SHP77 treated with DMSO at 0.1 percent for 48 hours (cell line): Measurements from ENCODE around the gene CCNC.

Source experiments
- DNase-seq: peaks from one replicate; lab custom pipeline; 2025; lab: John Stamatoyannopoulos, UW

The CCNC gene

DNA sequence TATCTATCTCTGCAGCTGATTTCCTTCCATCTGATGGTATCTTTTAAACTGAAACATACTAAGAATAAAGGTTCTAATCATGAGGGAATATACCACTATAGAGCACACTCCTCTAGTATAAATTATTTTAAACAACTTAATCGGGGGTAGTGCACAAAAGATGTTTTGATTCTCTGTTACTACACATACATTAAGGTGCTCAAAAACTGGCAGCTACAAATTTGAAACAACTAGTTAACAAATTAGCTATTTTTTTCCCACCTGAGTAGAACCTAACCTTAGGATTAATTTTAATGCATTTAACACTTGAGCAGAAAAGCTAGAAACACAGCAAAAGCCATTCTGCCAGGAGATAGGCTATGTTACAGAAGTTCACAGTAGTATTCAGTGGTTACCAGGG is 23.0 kb downstream of the CCNC start:
- DNase-seq = no peak

DNA sequence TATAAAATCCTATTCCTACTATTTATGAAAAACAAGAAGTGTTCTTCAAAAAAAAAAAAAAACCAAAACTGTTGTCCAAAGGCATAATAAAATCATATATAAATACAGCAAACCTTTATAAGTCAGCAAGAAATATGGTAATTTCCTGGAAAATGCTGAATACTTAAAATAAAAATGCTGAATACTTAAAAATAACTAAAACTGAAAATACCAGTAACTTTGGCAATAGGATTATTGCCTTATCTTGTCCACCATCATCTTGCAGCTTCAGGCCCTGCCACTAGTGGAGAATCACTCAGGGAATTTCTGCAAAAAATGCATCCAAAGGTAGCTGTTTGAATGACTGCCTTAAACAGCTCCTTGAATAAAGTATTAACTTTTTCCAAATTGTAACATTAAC is 24.5 kb downstream of the CCNC start:
- DNase-seq = no peak

DNA sequence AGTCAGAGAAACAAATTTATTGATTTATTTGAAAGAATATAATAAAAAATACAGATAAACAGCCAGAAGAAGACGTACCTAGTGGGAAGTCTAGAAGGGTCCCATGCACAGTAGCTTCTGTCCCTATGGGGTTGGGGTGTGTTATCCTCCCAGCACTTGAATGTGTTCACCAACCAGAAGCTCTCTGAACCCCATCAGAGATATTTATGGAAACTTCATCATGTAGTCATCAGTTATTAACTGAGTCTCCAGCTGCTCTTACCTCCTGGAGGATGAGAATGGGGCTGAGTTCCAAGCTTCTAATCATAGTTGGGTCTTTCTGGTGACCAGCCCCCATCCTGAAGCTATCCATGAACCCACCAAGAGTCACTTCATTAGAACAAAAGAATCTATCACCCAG is 37.8 kb downstream of the CCNC start:
- DNase-seq = no peak

DNA sequence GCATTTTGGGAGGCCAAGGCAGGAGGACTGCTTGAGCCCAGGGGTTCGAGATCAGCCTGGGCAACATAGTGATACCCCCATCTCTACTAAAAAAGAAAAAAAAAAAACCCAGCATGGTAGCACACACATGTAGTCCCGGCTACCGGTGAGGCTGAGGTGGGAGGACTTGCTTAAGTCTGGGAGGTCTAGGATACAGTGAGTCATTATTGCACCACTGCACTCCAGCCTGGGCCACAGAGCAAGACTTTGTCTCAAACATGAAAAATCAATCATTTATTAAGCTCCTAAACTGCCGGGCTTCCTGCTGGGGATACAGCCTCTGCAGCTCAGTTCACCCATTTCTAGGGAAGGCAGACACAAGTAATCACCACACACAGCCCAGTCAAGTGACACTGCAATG is 45.9 kb downstream of the CCNC start:
- no peak for DNase-seq

DNA sequence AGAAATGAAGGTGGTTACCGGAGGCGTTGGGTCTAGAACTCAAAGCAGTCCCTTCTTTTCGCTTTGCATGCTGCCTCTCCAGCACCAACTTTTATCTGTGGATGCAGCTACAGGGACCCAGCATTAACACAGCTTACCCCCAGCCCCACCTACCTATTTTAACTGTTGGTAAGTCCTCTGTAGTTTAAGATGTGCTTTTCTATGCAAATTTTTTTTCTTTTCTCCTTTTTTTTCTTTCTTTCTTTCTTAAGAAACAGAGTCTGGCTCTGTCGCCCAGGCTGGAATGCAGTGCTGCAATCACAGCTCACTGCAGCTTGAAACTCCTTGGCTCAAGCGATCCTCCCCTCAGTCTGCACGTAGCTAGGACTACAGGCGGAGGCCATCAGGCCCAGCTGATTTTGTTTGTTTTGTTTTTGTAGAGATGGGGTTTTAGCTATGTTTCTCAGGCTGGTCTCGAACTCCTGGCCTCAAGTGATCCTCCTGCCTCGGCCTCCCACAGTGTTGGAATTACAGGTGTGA is 46.8 kb downstream of the CCNC start:
- DNase-seq = no peak

DNA sequence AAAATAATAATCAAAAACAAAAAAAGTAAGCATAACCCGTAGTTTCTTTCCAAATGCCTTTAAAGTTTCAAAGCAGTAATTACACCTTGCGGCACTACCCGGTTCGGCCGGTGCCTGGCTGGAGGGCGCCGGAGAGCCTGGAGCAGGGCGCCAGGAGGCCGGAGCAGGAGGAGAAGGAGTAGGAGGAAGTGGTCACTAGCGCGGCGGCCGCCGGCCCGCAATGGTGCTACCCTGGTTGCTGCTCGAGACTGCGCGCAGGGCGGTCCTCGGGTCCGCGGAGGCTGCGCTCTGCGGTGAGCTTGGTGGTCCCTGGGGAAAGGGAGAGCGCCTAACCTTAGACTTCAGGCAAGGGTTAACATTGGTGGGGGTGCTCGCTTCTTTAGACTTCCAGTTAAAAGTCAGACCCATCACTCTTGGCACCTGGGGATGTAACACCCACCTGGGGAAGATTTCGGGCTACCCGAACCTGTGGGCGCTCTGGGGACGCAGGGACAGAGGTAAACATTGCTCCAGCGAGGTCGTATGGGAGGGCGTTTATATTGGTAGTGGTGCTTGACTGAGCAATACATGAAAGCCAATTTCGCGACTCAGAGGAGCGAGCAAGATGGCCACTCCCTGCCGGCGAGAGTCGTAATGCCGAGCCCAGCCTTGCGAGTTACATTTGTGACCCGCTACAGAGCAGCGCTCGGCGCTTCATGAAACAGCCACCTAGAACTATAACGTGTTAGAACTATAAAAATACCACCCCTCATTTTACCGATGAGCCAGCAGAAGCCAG is 47.4 kb downstream of the CCNC start:
- DNase-seq = peak; percentile 44

DNA sequence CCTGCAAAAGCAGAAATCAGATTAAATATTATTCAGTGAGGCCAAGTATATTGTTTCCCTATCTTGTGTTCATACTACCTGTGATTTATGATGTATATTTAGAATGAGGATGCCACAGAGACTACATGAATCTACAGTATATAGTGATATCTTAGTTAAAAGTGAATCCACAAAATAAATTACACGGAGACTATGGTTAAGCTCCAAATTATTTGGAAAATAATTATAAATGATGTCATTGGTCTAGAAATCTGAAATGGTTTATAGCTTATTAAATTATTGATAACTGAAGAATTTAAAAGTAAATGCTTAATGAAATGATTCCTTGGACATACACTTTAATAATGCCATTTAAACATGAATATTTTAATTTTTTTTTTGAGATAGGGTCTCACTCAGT is 49.0 kb downstream of the CCNC start:
- no peak for DNase-seq

DNA sequence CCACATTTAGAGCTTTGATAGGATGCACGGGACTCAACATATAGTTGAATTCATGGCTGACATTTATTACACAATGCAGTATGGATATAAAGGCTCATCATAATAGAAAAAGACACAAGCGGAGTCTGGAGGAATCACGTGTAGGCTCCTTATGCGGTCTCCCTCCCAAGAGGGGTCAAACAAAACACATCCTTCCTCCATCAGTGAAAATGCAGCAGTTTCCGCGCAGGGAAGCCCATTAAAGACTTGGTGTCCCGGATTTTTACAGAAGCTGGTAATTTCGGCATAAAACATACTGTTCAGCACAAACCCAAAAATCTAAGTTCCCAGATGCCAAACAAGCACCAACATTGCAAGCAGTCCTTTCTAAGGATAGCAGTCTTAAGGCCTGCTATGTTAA is 54.4 kb downstream of the CCNC start:
- DNase-seq = no peak

DNA sequence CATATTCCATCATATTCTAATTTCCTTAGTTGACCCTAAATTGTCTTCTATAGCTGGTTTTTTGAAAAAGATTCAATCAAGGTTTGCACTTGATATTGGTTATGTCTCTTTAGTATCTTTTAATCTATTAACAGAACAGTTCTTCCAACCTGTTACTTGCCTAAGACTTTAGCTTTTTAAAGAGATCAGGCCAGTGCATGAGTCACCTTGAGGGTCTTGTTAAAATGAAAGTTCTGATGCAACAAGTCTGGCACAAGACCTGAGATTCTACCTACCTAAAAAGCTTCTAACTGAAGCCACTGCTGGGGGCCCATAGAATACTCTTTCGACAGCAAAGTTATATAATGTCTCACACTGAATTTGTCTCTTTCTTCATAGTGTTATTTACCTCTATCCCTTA is 56.4 kb downstream of the CCNC start:
- DNase-seq = no peak

DNA sequence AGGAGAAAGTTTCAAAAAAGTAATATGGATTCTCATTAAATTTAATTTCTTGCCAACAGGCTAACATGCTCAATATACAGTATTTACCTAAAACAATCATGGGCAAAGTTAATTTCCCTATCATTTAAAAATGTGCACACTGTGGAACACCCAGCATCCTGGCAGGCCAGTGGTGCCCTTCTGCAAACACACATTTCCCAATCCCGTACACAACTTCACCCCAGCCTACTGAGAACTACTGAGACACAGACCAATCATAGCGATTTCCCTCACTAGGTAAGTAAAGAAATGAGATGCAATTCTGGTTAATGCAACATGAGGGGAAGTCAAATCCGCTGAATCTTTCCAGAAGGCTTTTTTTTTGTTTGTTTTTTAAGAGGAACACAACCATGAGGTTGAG is 60.8 kb downstream of the CCNC start:
- DNase-seq = no peak

DNA sequence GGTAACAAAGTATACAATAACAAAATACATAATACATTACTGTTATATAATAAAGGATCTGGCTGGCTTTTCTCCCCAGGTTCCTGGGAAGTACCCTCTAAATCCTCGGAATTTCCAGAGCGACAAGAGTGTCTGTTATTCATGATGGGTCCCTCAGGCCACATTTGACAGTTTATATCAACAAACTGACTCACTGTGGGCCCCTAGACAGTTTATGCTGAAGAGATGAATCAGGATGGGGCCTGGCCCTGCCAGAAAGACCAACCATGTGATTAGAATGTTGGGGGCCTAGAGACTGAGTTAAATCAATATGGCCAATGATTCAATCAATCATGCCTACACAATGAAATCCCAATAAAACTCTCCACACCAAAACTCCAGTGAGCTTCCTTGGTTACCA is 66.7 kb downstream of the CCNC start:
- DNase-seq = no peak

DNA sequence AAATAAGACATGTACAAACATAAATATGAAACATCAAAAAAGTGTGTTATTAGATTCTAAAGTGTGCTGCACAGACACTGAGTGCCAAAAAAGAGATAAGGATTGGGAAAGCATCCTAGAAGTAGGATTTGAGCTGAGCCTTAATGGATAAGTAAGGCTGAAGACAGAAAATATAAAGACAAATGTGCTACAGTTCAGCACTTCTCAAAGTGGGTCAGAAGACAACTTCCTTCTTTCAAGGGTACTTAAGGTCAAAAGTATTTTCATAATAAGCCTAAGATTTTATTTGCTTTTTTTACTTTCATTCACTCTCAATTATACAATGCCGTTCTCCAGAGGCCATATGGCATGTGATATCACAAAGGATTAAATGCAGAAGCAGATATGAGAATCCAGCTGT is 70.0 kb downstream of the CCNC start:
- no peak for DNase-seq

DNA sequence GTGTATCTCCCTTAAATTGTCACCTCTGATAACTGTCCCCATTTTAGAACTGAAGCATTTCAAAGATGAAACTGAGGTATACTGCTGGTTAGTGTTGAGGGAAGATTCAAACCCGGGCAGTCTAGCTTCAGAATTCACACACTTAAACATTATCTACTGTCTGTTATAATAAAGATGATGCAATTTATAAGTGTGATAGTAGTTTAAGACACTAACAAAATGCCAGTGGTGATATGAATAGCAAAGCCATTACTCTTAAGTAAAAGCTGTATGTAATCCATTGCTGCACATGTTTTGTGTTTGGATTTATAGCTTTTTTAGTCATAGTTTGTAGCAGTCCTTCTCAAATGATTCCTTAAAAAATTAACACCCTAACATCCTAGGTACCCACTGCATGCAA is 73.0 kb downstream of the CCNC start:
- DNase-seq = no peak
